Gastroesophageal sphincter (tissue), 2 donors: ENCODE measurements around the gene MAP7.

Source experiments
- EP300 ChIP-seq: sonication (generic); formaldehyde crosslinking; IDR thresholded peaks from one replicate; pipeline ENCODE4 v1.6.1; 2017; ENCODE audit warnings: antibody characterized with exemption, mild to moderate bottlenecking
- POLR2A ChIP-seq, 2 donors: fragments of 450-650 bp; IDR thresholded peaks; one replicate each; pipeline ENCODE4 v1.6.1; 2017; ENCODE audit warnings: antibody characterized with exemption in 2 of 2, mild to moderate bottlenecking in 2 of 2, moderate library complexity in 1 of 2
- POLR2AphosphoS5 ChIP-seq: sonication (generic); formaldehyde crosslinking; IDR thresholded peaks from one replicate; pipeline ENCODE4 v1.6.1; 2017; ENCODE audit warnings: antibody characterized with exemption

- TF ChIP-seq EP300 (no peak), POLR2AphosphoS5 (no peak), POLR2A (IDR thresholded peaks at IDR 0.05) (no peak)
Measured at GRCh38 chr6:136439514-136440190, 110.6 kb downstream of the MAP7 start.
